ENCODE measurements around the gene DMRTB1.

GRCh38 chr1:53510215-53510614 is 51.0 kb downstream of the DMRTB1 start:
- TF ChIP-seq CTCF (IDR thresholded peaks at IDR 0.05), result no peak
- TF ChIP-seq POLR2A (IDR thresholded peaks at IDR 0.05), result no peak

Data from testis (tissue), 2 donors.